ENCODE measurements around the gene RNF220. TPM values are rescaled to one million over a fixed set of nuclear protein-coding genes. Genes with fewer than 3 reads are reported as not detected.

RNF220 gene
- total RNA-seq, 1 experiment from 2014 or later = 92.4 TPM

- H3K36me3 Mint-ChIP-seq (ENCODE audit: insufficient read depth, unreplicated experiment) = peaks cover 8% of the 10 kb centered on the region
- H3K27me3 ChIP-seq (replicated peaks; ENCODE audit: control insufficient read depth, insufficient read depth, low read length) = no peaks in the 10 kb centered on the region
- ChIA-PET CTCF (interaction anchor here (0.5 to 1.4 kb wide), 4 partner anchors 18 to 792 kb away, joined by 3 to 11 read pairs (median 4); no protein-coding TSS in a partner anchor), POLR2A (interaction anchor here (0.5 to 1.3 kb wide), 6 partner anchors 21 to 630 kb away, joined by 4 to 11 read pairs (median 6); no protein-coding TSS in a partner anchor)
- BruUV-seq (replicated peaks) = no TSS peak
- no peaks in the 10 kb centered on the region for H3K9me3 ChIP-seq
- peak overlapping the region; percentile 88 for H3K27ac Mint-ChIP-seq (ENCODE audit: unreplicated experiment)
- no peak for DNase-seq
- H3K4me3 ChIP-seq (ENCODE audit: low read depth, low read length) = peak overlapping the region; percentile 73
- TF ChIP-seq, protein P1, sequence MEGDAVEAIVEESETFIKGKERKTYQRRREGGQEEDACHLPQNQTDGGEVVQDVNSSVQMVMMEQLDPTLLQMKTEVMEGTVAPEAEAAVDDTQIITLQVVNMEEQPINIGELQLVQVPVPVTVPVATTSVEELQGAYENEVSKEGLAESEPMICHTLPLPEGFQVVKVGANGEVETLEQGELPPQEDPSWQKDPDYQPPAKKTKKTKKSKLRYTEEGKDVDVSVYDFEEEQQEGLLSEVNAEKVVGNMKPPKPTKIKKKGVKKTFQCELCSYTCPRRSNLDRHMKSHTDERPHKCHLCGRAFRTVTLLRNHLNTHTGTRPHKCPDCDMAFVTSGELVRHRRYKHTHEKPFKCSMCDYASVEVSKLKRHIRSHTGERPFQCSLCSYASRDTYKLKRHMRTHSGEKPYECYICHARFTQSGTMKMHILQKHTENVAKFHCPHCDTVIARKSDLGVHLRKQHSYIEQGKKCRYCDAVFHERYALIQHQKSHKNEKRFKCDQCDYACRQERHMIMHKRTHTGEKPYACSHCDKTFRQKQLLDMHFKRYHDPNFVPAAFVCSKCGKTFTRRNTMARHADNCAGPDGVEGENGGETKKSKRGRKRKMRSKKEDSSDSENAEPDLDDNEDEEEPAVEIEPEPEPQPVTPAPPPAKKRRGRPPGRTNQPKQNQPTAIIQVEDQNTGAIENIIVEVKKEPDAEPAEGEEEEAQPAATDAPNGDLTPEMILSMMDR (IDR thresholded peaks at IDR 0.05; ENCODE audit: insufficient read depth in 1 of 2, low read depth in 1 of 2, low read length in 1 of 2, severe bottlenecking in 1 of 2, unreplicated experiment in 1 of 2) = no peak
- peaks cover 3% of the 10 kb centered on the region; the same call in 1 of the 2 replicates for H3K4me1 ChIP-seq
- H3K9me3 Mint-ChIP-seq (ENCODE audit: unreplicated experiment) = no peaks in the 10 kb centered on the region
- intact Hi-C loops (cut with micrococcal nuclease; ENCODE audit: unreplicated experiment) = loop anchor here (1.0 kb wide), 1 partner anchor 42 kb away; no protein-coding TSS in a partner anchor
- no peaks in the 10 kb centered on the region for H3K4me1 Mint-ChIP-seq (ENCODE audit: low read depth, unreplicated experiment)
- no peaks in the 10 kb centered on the region for H3K27me3 Mint-ChIP-seq (ENCODE audit: insufficient read depth, unreplicated experiment)
- peak overlapping the region; percentile 75 for H3K4me3 Mint-ChIP-seq (ENCODE audit: unreplicated experiment)
- no peaks in the 10 kb centered on the region for H3K36me3 ChIP-seq (ENCODE audit: control insufficient read depth, insufficient read depth, low read length)
Observed at GRCh38 chr1:44673675-44674112, 268.6 kb downstream of the RNF220 start.

DNA sequence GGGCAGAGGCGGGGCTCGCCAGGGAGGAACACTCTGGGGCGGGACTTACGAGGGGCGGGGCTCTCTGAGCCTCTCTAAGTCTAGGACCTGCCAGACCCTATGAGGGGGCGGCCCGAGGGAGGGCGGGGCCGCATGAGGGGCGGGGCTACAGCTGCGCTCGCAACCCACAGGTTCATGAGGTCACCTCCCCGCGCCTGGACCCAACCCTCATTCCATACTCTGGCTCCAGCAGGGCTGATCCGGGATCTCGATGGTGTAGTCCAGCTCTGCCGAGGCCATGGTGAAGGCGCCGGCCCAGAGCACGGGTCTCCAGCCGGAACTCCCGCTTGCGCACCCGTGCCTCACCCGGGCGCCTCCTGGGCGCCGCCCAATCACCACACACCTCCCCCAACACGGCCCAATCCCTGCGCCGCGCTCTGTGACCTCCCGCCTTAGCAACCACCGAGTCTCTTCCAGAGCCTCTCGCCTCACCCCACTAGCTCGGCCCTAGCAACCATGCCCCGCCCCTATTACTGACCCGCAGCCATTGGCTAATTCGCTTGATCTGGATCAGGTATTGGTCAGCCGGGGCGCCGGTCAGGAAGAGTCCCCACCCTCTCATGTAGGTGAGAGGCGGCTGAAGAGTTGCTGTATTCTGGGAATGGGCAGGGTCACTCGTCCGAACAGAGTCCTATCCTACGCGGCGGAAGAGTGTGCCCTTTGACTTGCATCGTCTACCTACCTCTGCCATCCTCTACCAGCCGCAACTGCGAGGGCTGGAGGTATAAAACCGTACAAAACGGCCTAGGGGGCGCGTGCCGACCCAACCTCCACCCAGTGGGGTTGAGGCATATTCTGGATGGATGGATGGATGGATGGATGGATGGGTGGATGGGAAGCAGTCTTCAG lies 269.3 kb downstream of the RNF220 start, which contains the start of the genes ARMH1 and TMEM53:
Gene ARMH1 (plus strand): TSS at position 602 of the 888 bp plus-strand sequence. CDS start 14,984 bp downstream, outside the sequence.
Gene TMEM53 (minus strand): TSS at position 369 of the 888 bp plus-strand sequence. CDS start 90 bp downstream, at position 279.
- no TSS peak for BruUV-seq (replicated peaks)
- Histone ChIP-seq H3K27me3 (replicated peaks; ENCODE audit: control insufficient read depth, insufficient read depth, low read length) (no peaks in the 10 kb centered on the region), H3K9me3 (no peaks in the 10 kb centered on the region), H3K4me3 (ENCODE audit: low read depth, low read length) (peak within 1 kb of the TSS; percentile 73), H3K36me3 (ENCODE audit: control insufficient read depth, insufficient read depth, low read length) (no peaks in the 10 kb centered on the region), H3K4me1 (peaks cover 3% of the 10 kb centered on the region; the same call in 1 of the 2 replicates)
- CTCF ChIA-PET = interaction anchor here (0.5 to 1.4 kb wide), 4 partner anchors 19 to 793 kb away, joined by 3 to 11 read pairs (median 4); no protein-coding TSS in a partner anchor
- TF ChIP-seq, protein P1 (IDR thresholded peaks at IDR 0.05; ENCODE audit: insufficient read depth in 1 of 2, low read depth in 1 of 2, low read length in 1 of 2, severe bottlenecking in 1 of 2, unreplicated experiment in 1 of 2) = peak in 1 of 2 experiments; percentile 4
- Mint-ChIP-seq H3K27ac (ENCODE audit: unreplicated experiment) (peak within 1 kb of the TSS; percentile 88), H3K9me3 (ENCODE audit: unreplicated experiment) (no peaks in the 10 kb centered on the region), H3K4me1 (ENCODE audit: low read depth, unreplicated experiment) (no peaks in the 10 kb centered on the region), H3K36me3 (ENCODE audit: insufficient read depth, unreplicated experiment) (peaks cover 8% of the 10 kb centered on the region), H3K27me3 (ENCODE audit: insufficient read depth, unreplicated experiment) (no peaks in the 10 kb centered on the region), H3K4me3 (ENCODE audit: unreplicated experiment) (peak within 1 kb of the TSS; percentile 75)
- DNase-seq = peak; percentile 97 to 99
- POLR2A ChIA-PET = interaction anchor here (0.5 to 1.3 kb wide), 9 partner anchors 21 to 629 kb away, joined by 3 to 11 read pairs (median 4); partner anchors contain the start of gene RNU5D-1
- intact Hi-C loops (cut with micrococcal nuclease; ENCODE audit: unreplicated experiment) = loop anchor here (1.0 kb wide), 1 partner anchor 43 kb away; no protein-coding TSS in a partner anchor

GRCh38 chr1:44675186-44675585 lies 270.1 kb downstream of the RNF220 start:
- no peaks in the 10 kb centered on the region for H3K9me3 ChIP-seq
- Mint-ChIP-seq H3K27me3 (ENCODE audit: insufficient read depth, unreplicated experiment) (no peaks in the 10 kb centered on the region), H3K9me3 (ENCODE audit: unreplicated experiment) (no peaks in the 10 kb centered on the region), H3K4me3 (ENCODE audit: unreplicated experiment) (peak overlapping the region; percentile 75), H3K27ac (ENCODE audit: unreplicated experiment) (peak overlapping the region; percentile 88), H3K4me1 (ENCODE audit: low read depth, unreplicated experiment) (no peaks in the 10 kb centered on the region), H3K36me3 (ENCODE audit: insufficient read depth, unreplicated experiment) (peaks cover 8% of the 10 kb centered on the region)
- BruUV-seq (replicated peaks) = no TSS peak
- H3K36me3 ChIP-seq (ENCODE audit: control insufficient read depth, insufficient read depth, low read length) = no peaks in the 10 kb centered on the region
- peak overlapping the region; percentile 73 for H3K4me3 ChIP-seq (ENCODE audit: low read depth, low read length)
- TF ChIP-seq, protein P1 (IDR thresholded peaks at IDR 0.05; ENCODE audit: insufficient read depth in 1 of 2, low read depth in 1 of 2, low read length in 1 of 2, severe bottlenecking in 1 of 2, unreplicated experiment in 1 of 2) = no peak
- ChIA-PET CTCF (no interaction called here), POLR2A (no interaction called here)
- peaks cover 3% of the 10 kb centered on the region; the same call in 1 of the 2 replicates for H3K4me1 ChIP-seq
- DNase-seq = no peak
- no peaks in the 10 kb centered on the region for H3K27me3 ChIP-seq (replicated peaks; ENCODE audit: control insufficient read depth, insufficient read depth, low read length)
- intact Hi-C loops (cut with micrococcal nuclease; ENCODE audit: unreplicated experiment) = no loop called here

Data from Caco-2 (cell line).